ENCODE results near the gene GP1BA.

The GP1BA gene

DNA sequence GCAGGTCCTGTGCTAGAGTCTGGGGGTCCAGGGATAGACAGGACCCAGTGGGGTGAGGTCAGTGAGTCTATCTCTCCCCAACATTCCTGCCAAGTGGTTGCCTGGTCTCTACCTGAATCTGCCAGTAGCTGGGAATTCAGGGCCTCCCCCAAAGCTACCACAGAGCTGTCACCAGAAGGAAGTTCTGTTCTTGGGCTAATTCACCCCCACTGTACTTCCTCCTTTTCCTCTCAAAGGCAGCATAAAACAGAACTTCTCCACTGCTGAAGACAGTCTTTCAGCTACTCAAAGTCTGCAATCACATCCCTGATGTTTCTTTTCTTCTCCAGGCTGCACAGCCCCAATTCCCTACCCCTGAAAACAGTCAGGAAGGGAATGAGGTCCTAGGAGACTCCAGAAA, 46.6 kb downstream of the GP1BA start:
- H3K36me3 ChIP-seq (ENCODE audit: control insufficient read depth in 2 of 2, insufficient read depth in 1 of 2, low read length in 2 of 2), result peaks cover 44 to 84% of the 10 kb centered on the region in 2 experiments
- TF ChIP-seq ZNF792 (tag by site-specific recombination; IDR thresholded peaks at IDR 0.05) (no peak), ZSCAN23 (tag by site-specific recombination; IDR thresholded peaks at IDR 0.05) (no peak), ZNF266 (tag by site-specific recombination; IDR thresholded peaks at IDR 0.05; ENCODE audit: low read depth) (no peak), ZNF133 (tag by site-specific recombination; IDR thresholded peaks at IDR 0.05) (no peak), ZSCAN18 (tag by site-specific recombination; IDR thresholded peaks at IDR 0.05) (no peak), ZFP69B (tag by site-specific recombination; IDR thresholded peaks at IDR 0.05) (no peak), ZNF114 (tag by site-specific recombination; IDR thresholded peaks at IDR 0.05) (no peak), ZNF416 (tag by site-specific recombination; IDR thresholded peaks at IDR 0.05) (no peak), BCL11B (tag by site-specific recombination; IDR thresholded peaks at IDR 0.05; ENCODE audit: low read depth) (no peak), HOXC10 (CRISPR knock-in tag; IDR thresholded peaks at IDR 0.05) (no peak), ZNF600 (tag by site-specific recombination; IDR thresholded peaks at IDR 0.05) (no peak), ZNF488 (tag by site-specific recombination; IDR thresholded peaks at IDR 0.05) (no peak), ZNF704 (tag by site-specific recombination; IDR thresholded peaks at IDR 0.05) (no peak)
- TF ChIP-seq, protein P1, sequence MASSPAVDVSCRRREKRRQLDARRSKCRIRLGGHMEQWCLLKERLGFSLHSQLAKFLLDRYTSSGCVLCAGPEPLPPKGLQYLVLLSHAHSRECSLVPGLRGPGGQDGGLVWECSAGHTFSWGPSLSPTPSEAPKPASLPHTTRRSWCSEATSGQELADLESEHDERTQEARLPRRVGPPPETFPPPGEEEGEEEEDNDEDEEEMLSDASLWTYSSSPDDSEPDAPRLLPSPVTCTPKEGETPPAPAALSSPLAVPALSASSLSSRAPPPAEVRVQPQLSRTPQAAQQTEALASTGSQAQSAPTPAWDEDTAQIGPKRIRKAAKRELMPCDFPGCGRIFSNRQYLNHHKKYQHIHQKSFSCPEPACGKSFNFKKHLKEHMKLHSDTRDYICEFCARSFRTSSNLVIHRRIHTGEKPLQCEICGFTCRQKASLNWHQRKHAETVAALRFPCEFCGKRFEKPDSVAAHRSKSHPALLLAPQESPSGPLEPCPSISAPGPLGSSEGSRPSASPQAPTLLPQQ (tag by site-specific recombination; IDR thresholded peaks at IDR 0.05), result no peak
- TF ChIP-seq, protein P2, sequence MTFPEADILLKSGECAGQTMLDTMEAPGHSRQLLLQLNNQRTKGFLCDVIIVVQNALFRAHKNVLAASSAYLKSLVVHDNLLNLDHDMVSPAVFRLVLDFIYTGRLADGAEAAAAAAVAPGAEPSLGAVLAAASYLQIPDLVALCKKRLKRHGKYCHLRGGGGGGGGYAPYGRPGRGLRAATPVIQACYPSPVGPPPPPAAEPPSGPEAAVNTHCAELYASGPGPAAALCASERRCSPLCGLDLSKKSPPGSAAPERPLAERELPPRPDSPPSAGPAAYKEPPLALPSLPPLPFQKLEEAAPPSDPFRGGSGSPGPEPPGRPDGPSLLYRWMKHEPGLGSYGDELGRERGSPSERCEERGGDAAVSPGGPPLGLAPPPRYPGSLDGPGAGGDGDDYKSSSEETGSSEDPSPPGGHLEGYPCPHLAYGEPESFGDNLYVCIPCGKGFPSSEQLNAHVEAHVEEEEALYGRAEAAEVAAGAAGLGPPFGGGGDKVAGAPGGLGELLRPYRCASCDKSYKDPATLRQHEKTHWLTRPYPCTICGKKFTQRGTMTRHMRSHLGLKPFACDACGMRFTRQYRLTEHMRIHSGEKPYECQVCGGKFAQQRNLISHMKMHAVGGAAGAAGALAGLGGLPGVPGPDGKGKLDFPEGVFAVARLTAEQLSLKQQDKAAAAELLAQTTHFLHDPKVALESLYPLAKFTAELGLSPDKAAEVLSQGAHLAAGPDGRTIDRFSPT (tag by site-specific recombination; IDR thresholded peaks at IDR 0.05), result no peak

DNA sequence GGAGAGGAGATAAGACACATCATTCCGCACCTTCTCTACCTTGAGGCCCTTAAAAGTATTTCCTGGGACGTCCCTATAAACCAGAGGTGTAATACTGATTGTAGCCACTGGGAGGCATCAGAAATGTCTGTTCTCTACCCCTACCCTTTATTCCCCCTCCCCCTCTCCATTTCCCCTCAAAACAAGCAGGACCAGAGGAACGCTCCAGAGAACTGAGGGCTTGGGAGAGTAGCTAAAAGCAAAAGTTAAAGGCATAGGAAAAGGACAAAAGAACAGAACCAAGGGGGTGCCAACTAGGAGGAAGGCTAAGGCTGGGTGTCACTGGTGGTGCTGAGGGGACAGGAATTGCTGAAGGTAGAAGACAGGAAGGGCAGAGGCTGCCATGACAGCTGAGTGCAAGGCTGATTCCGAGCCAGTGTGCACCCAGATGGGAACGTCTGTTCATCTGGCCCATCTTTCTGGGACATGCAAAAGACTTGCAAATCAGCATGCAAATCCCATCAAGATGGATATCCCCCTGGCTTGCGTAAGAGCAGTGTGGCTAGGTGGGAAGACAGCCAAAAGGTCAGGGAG, 48.7 kb downstream of the GP1BA start:
- TF ChIP-seq GLIS1 (tag by site-specific recombination; IDR thresholded peaks at IDR 0.05) (no peak), ZNF777 (tag by site-specific recombination; IDR thresholded peaks at IDR 0.05; ENCODE audit: borderline replicate concordance) (no peak), ZNF654 (tag by site-specific recombination; IDR thresholded peaks at IDR 0.05; ENCODE audit: low read depth) (peak; percentile 36)
- TF ChIP-seq, protein P3, sequence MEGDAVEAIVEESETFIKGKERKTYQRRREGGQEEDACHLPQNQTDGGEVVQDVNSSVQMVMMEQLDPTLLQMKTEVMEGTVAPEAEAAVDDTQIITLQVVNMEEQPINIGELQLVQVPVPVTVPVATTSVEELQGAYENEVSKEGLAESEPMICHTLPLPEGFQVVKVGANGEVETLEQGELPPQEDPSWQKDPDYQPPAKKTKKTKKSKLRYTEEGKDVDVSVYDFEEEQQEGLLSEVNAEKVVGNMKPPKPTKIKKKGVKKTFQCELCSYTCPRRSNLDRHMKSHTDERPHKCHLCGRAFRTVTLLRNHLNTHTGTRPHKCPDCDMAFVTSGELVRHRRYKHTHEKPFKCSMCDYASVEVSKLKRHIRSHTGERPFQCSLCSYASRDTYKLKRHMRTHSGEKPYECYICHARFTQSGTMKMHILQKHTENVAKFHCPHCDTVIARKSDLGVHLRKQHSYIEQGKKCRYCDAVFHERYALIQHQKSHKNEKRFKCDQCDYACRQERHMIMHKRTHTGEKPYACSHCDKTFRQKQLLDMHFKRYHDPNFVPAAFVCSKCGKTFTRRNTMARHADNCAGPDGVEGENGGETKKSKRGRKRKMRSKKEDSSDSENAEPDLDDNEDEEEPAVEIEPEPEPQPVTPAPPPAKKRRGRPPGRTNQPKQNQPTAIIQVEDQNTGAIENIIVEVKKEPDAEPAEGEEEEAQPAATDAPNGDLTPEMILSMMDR (tag by site-specific recombination; IDR thresholded peaks at IDR 0.05), result peak; percentile 52
- TF ChIP-seq, protein P4, sequence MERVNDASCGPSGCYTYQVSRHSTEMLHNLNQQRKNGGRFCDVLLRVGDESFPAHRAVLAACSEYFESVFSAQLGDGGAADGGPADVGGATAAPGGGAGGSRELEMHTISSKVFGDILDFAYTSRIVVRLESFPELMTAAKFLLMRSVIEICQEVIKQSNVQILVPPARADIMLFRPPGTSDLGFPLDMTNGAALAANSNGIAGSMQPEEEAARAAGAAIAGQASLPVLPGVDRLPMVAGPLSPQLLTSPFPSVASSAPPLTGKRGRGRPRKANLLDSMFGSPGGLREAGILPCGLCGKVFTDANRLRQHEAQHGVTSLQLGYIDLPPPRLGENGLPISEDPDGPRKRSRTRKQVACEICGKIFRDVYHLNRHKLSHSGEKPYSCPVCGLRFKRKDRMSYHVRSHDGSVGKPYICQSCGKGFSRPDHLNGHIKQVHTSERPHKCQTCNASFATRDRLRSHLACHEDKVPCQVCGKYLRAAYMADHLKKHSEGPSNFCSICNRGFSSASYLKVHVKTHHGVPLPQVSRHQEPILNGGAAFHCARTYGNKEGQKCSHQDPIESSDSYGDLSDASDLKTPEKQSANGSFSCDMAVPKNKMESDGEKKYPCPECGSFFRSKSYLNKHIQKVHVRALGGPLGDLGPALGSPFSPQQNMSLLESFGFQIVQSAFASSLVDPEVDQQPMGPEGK (tag by site-specific recombination; IDR thresholded peaks at IDR 0.05), result 0 out of 2 replicates have a peak, but pooled peaks have one; percentile 22
- Histone ChIP-seq H3K36me3 (ENCODE audit: control insufficient read depth in 2 of 2, insufficient read depth in 1 of 2, low read length in 2 of 2) (peaks cover 39 to 72% of the 10 kb centered on the region in 2 experiments), H3K4me3 (ENCODE audit: low read depth, low read length) (no peak overlapping the region), H3K9me3 (ENCODE audit: control insufficient read depth, insufficient read depth, low read depth, low read length) (no peaks in the 10 kb centered on the region), H3K4me1 (ENCODE audit: control insufficient read depth, insufficient read depth, low read length) (no peaks in the 10 kb centered on the region), H3K27ac (ENCODE audit: extremely low read depth, low read depth, low read length) (no peak overlapping the region)
- CTCF ChIA-PET, result interaction anchor here (0.6 to 4.3 kb wide), 22 partner anchors 8 to 397 kb away, joined by 3 to 43 read pairs (median 4); partner anchors contain the start of genes CHRNE, RNF167, SLC25A11 and SMTNL2
- POLR2A ChIA-PET, result interaction anchor here (0.9 to 1.6 kb wide), 2 partner anchors 14 to 35 kb away, joined by 4 to 8 read pairs; partner anchors contain the start of gene SPAG7

More for the DNA sequence above, 46.6 kb downstream of the GP1BA start:
- ChIA-PET CTCF (interaction anchor here (0.6 to 4.3 kb wide), 3 partner anchors 8 to 84 kb away, joined by 3 to 43 read pairs (median 4); no protein-coding TSS in a partner anchor), POLR2A (interaction anchor here (0.8 to 2.7 kb wide), 2 partner anchors 9 to 11 kb away, joined by 3 to 9 read pairs; partner anchors contain the start of genes CAMTA2 and SPAG7)
- no peaks in the 10 kb centered on the region for H3K9me3 ChIP-seq (ENCODE audit: control insufficient read depth, insufficient read depth, low read depth, low read length)
- H3K4me1 ChIP-seq (ENCODE audit: control insufficient read depth, insufficient read depth, low read length), result no peaks in the 10 kb centered on the region
- no peak overlapping the region for H3K4me3 ChIP-seq (ENCODE audit: low read depth, low read length)
- no peak overlapping the region for H3K27ac ChIP-seq (ENCODE audit: extremely low read depth, low read depth, low read length)

Measured in HEK293 (cell line).